ENCODE measurements around the gene CLMN. TPM values are rescaled to one million over a fixed set of nuclear protein-coding genes. Genes with fewer than 3 reads are reported as not detected.

CLMN gene
- total and polyA plus RNA-seq, 4 donors = 4.5 to 33.5 (median 11.7) TPM

DNA sequence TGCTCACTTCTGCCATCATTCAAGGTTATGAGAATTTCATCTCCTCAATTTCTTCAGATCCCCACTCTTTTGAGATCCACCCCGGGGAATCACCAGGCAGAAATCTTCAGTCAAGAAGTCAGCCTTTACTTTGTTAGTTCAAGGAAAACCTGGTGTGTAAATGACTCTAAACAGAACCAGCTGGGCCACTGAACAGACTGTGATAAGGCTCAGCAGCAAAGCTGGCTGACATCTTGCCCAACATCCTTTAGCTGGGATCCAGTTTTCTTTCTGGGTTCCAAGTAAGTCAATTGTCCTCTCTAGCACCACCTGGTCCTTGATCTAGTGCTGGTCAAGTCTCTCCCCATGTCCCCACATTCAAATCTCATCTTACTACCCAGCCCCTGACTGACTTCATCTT, 11.6 kb downstream of the CLMN start:
- Histone ChIP-seq H3K9me3 (ENCODE audit: control insufficient read depth in 4 of 4, insufficient read depth in 3 of 4, low read length in 3 of 4) (peaks cover 0 to 2% (median 0%) of the 10 kb centered on the region in 4 donors), H3K9ac (ENCODE audit: insufficient read depth in 1 of 2, low read length in 2 of 2) (peak overlapping the region in 1 of 2 donors; percentile 46), H3K4me3 (no peak overlapping the region), H3K27ac (ENCODE audit: low read depth in 1 of 2, low read length in 1 of 2) (peak overlapping the region in 1 of 2 donors; percentile 49), H3K36me3 (ENCODE audit: control insufficient read depth in 4 of 4, insufficient read depth in 4 of 4, low read length in 4 of 4) (no peaks in the 10 kb centered on the region), H3K4me1 (ENCODE audit: control insufficient read depth in 5 of 5, insufficient read depth in 5 of 5, low read length in 5 of 5) (peaks cover 0 to 35% (median 21%) of the 10 kb centered on the region in 5 donors), H3K27me3 (ENCODE audit: control insufficient read depth in 3 of 3, insufficient read depth in 3 of 3, low read length in 2 of 3) (no peaks in the 10 kb centered on the region)
- no peak for DNase-seq
- no peak for ATAC-seq (ENCODE audit: insufficient read depth, low FRiP score)
- no peak for TF ChIP-seq CTCF (IDR thresholded peaks at IDR 0.05; ENCODE audit: control extremely low read depth, extremely low read depth)
- 88 to 93% methylated on average over 1 of the region's 1 CpG for WGBS, 2 donors

- peak overlapping the region in 1 of 2 donors; percentile 49 for H3K27ac ChIP-seq (ENCODE audit: low read depth in 1 of 2, low read length in 1 of 2)
- no peaks in the 10 kb centered on the region for H3K36me3 ChIP-seq (ENCODE audit: control insufficient read depth in 4 of 4, insufficient read depth in 4 of 4, low read length in 4 of 4)
- ATAC-seq (ENCODE audit: insufficient read depth, low FRiP score) (no peak), DNase-seq (peak; percentile 96 to 98 (median 97))
- peaks cover 0 to 2% (median 0%) of the 10 kb centered on the region in 4 donors for H3K9me3 ChIP-seq (ENCODE audit: control insufficient read depth in 4 of 4, insufficient read depth in 3 of 4, low read length in 3 of 4)
- H3K9ac ChIP-seq (ENCODE audit: insufficient read depth in 1 of 2, low read length in 2 of 2) = peak overlapping the region in 1 of 2 donors; percentile 46
- H3K4me3 ChIP-seq = no peak overlapping the region
- H3K27me3 ChIP-seq (ENCODE audit: control insufficient read depth in 3 of 3, insufficient read depth in 3 of 3, low read length in 2 of 3) = no peaks in the 10 kb centered on the region
- TF ChIP-seq CTCF (IDR thresholded peaks at IDR 0.05; ENCODE audit: control extremely low read depth, extremely low read depth) = no peak
- 49 to 60% methylated on average over 14 of the region's 14 CpGs for WGBS, 2 donors
- peaks cover 0 to 35% (median 21%) of the 10 kb centered on the region in 5 donors for H3K4me1 ChIP-seq (ENCODE audit: control insufficient read depth in 5 of 5, insufficient read depth in 5 of 5, low read length in 5 of 5)
These were observed 12.2 kb downstream of the CLMN start for GRCh38 chr14:95307402-95308041.

GRCh38 chr14:95305940-95306339, 13.8 kb downstream of the CLMN start:
- Histone ChIP-seq H3K27ac (ENCODE audit: low read depth in 1 of 2, low read length in 1 of 2) (no peak overlapping the region), H3K9me3 (ENCODE audit: control insufficient read depth in 4 of 4, insufficient read depth in 3 of 4, low read length in 3 of 4) (peaks cover 0 to 2% (median 0%) of the 10 kb centered on the region in 4 donors), H3K4me1 (ENCODE audit: control insufficient read depth in 5 of 5, insufficient read depth in 5 of 5, low read length in 5 of 5) (peaks cover 0 to 35% (median 21%) of the 10 kb centered on the region in 5 donors), H3K27me3 (ENCODE audit: control insufficient read depth in 3 of 3, insufficient read depth in 3 of 3, low read length in 2 of 3) (no peaks in the 10 kb centered on the region), H3K36me3 (ENCODE audit: control insufficient read depth in 4 of 4, insufficient read depth in 4 of 4, low read length in 4 of 4) (no peaks in the 10 kb centered on the region), H3K9ac (ENCODE audit: insufficient read depth in 1 of 2, low read length in 2 of 2) (no peak overlapping the region), H3K4me3 (no peak overlapping the region)
- TF ChIP-seq CTCF (IDR thresholded peaks at IDR 0.05; ENCODE audit: control extremely low read depth, extremely low read depth) = no peak
- ATAC-seq (ENCODE audit: insufficient read depth, low FRiP score) (no peak), DNase-seq (no peak)
- 72 to 78% methylated on average over 4 of the region's 4 CpGs for WGBS, 2 donors

All from lung (tissue), 12 donors.